ENCODE results near the gene MRPL50. TPM values are rescaled to one million over a fixed set of nuclear protein-coding genes. Genes with fewer than 3 reads are reported as not detected.

Gene MRPL50
- total RNA-seq, 1 experiment from 2014 or later = 37.2 TPM

Other genes starting within 250 kb of the MRPL50 start
- not detected in 2 replicates for gene BAAT, start 13.6 kb downstream of the MRPL50 start, total RNA-seq (2014; rRNA removed; shearing (Covaris generic))
- gene ZNF189, start 233 bp upstream of the MRPL50 start, total RNA-seq (2014; rRNA removed; shearing (Covaris generic)) = 11.2 and 15.5 TPM in 2 replicates
- gene ALDOB, start 37.2 kb upstream of the MRPL50 start, total RNA-seq (2014; rRNA removed; shearing (Covaris generic)) = not detected in 2 replicates
- gene RNF20, start 135.2 kb upstream of the MRPL50 start, total RNA-seq (2014; rRNA removed; shearing (Covaris generic)) = 28.3 and 29.2 TPM in 2 replicates
- gene PPP3R2, start 196.4 kb upstream of the MRPL50 start, total RNA-seq (2014; rRNA removed; shearing (Covaris generic)) = not detected in 2 replicates